Left kidney (tissue), 2 donors: ENCODE measurements around the gene TUBGCP2. TPM values are rescaled to one million over a fixed set of nuclear protein-coding genes. Genes with fewer than 3 reads are reported as not detected.
"Not testable (repeated sequence)": the region's sequence is repeated elsewhere in the genome, so short reads cannot be mapped to it uniquely, and the experiment has no call there.

ENCODE experiments used
- DNase-seq: peaks from one replicate; pipeline ENCODE4 v3.0.0-alpha.2; 2013
- polyA plus RNA-seq: library from polyadenylated mRNA; unstranded; fragments of 120-200 nt; gene quantifications from one replicate; pipeline ENCODE4 v1.2.1, GENCODE V29; 2013; ENCODE audit not compliant: insufficient read length

The TUBGCP2 gene
- polyA plus RNA-seq, 1 donor: 63.9 TPM

GRCh38 chr10:133247681-133248333 lies 60.9 kb downstream of the TUBGCP2 start:
- no peak for DNase-seq

- DNase-seq: no peak
Observed at GRCh38 chr10:133246236-133246626, 62.4 kb downstream of the TUBGCP2 start.

- no peak for DNase-seq
Observed at GRCh38 chr10:133245439-133246235, 63.0 kb downstream of the TUBGCP2 start.

GRCh38 chr10:133243593-133243992 lies 65.1 kb downstream of the TUBGCP2 start:
- DNase-seq: no peak

GRCh38 chr10:133242611-133243356 lies 65.9 kb downstream of the TUBGCP2 start:
- no peak for DNase-seq

- DNase-seq: no peak
Observed at GRCh38 chr10:133241501-133242205, 67.0 kb downstream of the TUBGCP2 start.

- no peak for DNase-seq
Observed at GRCh38 chr10:133239990-133240389, 68.7 kb downstream of the TUBGCP2 start.

- no peak for DNase-seq
Observed at GRCh38 chr10:133238466-133238804, 70.2 kb downstream of the TUBGCP2 start.

GRCh38 chr10:133237588-133238465 lies 70.8 kb downstream of the TUBGCP2 start, which contains the start of gene VENTX:
Gene VENTX (plus strand): TSS chr10:133237855. CDS start chr10:133237915, 60 bp downstream.
- no peak for DNase-seq

- no peak for DNase-seq
Observed at GRCh38 chr10:133237241-133237587, 71.5 kb downstream of the TUBGCP2 start.

- DNase-seq: no peak
Observed at GRCh38 chr10:133236401-133237240, 72.1 kb downstream of the TUBGCP2 start.

GRCh38 chr10:133235932-133236331 lies 72.7 kb downstream of the TUBGCP2 start:
- no peak for DNase-seq

- DNase-seq: no peak
Observed at GRCh38 chr10:133235265-133235855, 73.3 kb downstream of the TUBGCP2 start.

GRCh38 chr10:133234796-133235195 lies 73.9 kb downstream of the TUBGCP2 start:
- DNase-seq: not testable (repeated sequence)

GRCh38 chr10:133231946-133232574 lies 76.6 kb downstream of the TUBGCP2 start:
- DNase-seq: no peak

- no peak for DNase-seq
Observed at GRCh38 chr10:133231244-133231945, 77.3 kb downstream of the TUBGCP2 start.

GRCh38 chr10:133230387-133231195 lies 78.1 kb downstream of the TUBGCP2 start:
- DNase-seq: no peak

GRCh38 chr10:133230044-133230361 lies 78.7 kb downstream of the TUBGCP2 start, which contains the start of gene UTF1:
Gene UTF1 (plus strand): TSS chr10:133230217. CDS start chr10:133230289, 72 bp downstream.
- DNase-seq: no peak
